H9 (cell line): ENCODE results near the gene EXPH5. TPM values are rescaled to one million over a fixed set of nuclear protein-coding genes. Genes with fewer than 3 reads are reported as not detected.

Source experiments
- DNase-seq: peaks from one replicate; pipeline ENCODE4 v3.0.0-alpha.2; 2017
- H2AFZ ChIP-seq: one replicate; pipeline ENCODE4 v1.6.1; 2013; ENCODE audit warnings: mild to moderate bottlenecking, low read length, control low read depth, moderate library complexity
- H2AK5ac ChIP-seq: 2 replicates; pipeline ENCODE4 v1.6.1; 2013; ENCODE audit warnings: low read length, control low read depth, mixed read lengths; ENCODE audit not compliant: insufficient read length
- H2BK120ac ChIP-seq: one replicate; pipeline ENCODE4 v1.6.1; 2013; ENCODE audit warnings: low read depth, mild to moderate bottlenecking, low read length, control low read depth, inconsistent platforms; ENCODE audit not compliant: poor library complexity, severe bottlenecking
- H2BK12ac ChIP-seq: 2 replicates; pipeline ENCODE4 v1.6.1; 2013; ENCODE audit warnings: low read length, control low read depth, mixed read lengths, low read depth; ENCODE audit not compliant: insufficient read length
- H2BK15ac ChIP-seq: 2 replicates; pipeline ENCODE4 v1.6.1; 2013; ENCODE audit warnings: low read depth, low read length, control low read depth
- H2BK20ac ChIP-seq: one replicate; pipeline ENCODE4 v1.6.1; 2013; ENCODE audit warnings: low read depth, mild to moderate bottlenecking, low read length, control low read depth, inconsistent platforms; ENCODE audit not compliant: poor library complexity, severe bottlenecking
- H2BK5ac ChIP-seq: 2 replicates; pipeline ENCODE4 v1.6.1; 2013; ENCODE audit warnings: low read length, control low read depth, mixed read lengths; ENCODE audit not compliant: insufficient read length
- H3K14ac ChIP-seq: 2 replicates; pipeline ENCODE4 v1.6.1; 2013; ENCODE audit warnings: low read length, control low read depth; ENCODE audit not compliant: insufficient read depth
- H3K18ac ChIP-seq: 2 replicates; pipeline ENCODE4 v1.6.1; 2013; ENCODE audit warnings: low read depth, mild to moderate bottlenecking, mixed read lengths, low read length, control low read depth; ENCODE audit not compliant: insufficient read length
- H3K23ac ChIP-seq: 2 replicates; pipeline ENCODE4 v1.6.1; 2013; ENCODE audit warnings: low read length, control low read depth, mixed read lengths, low read depth; ENCODE audit not compliant: insufficient read length
- H3K23me2 ChIP-seq: 2 replicates; pipeline ENCODE4 v1.6.1; 2013; ENCODE audit warnings: low read depth, mild to moderate bottlenecking, mixed read lengths, low read length, control low read depth; ENCODE audit not compliant: insufficient read length, poor library complexity, severe bottlenecking
- H3K27ac ChIP-seq: 2 replicates; pipeline ENCODE4 v1.5.1; 2013; ENCODE audit warnings: low read length, control low read depth, mixed read lengths, low read depth; ENCODE audit not compliant: insufficient read length
- H3K27me3 ChIP-seq: 2 replicates; pipeline ENCODE4 v1.6.1; 2013; ENCODE audit warnings: low read length, control low read depth, inconsistent platforms; ENCODE audit not compliant: insufficient read depth
- H3K4ac ChIP-seq: 2 replicates; pipeline ENCODE4 v1.6.1; 2013; ENCODE audit warnings: low read depth, mild to moderate bottlenecking, control low read depth, inconsistent platforms, low read length, moderate library complexity
- H3K4me1 ChIP-seq: 2 replicates; pipeline ENCODE4 v1.6.1; 2013; ENCODE audit warnings: low read length, control low read depth, inconsistent platforms; ENCODE audit not compliant: insufficient read depth
- H3K4me2 ChIP-seq: 2 replicates; pipeline ENCODE4 v1.6.1; 2013; ENCODE audit warnings: low read length, control low read depth, mixed read lengths; ENCODE audit not compliant: insufficient read length, insufficient read depth
- H3K56ac ChIP-seq: 2 replicates; pipeline ENCODE4 v1.6.1; 2013; ENCODE audit warnings: low read depth, mild to moderate bottlenecking, mixed read lengths, low read length, control low read depth; ENCODE audit not compliant: insufficient read length
- H3K79me1 ChIP-seq: 2 replicates; pipeline ENCODE4 v1.6.1; 2013; ENCODE audit warnings: low read depth, mild to moderate bottlenecking, moderate library complexity, low read length, control low read depth, inconsistent platforms; ENCODE audit not compliant: insufficient read depth, poor library complexity, severe bottlenecking
- H3K79me2 ChIP-seq: 2 replicates; pipeline ENCODE4 v1.6.1; 2013; ENCODE audit warnings: low read length, control low read depth, inconsistent platforms; ENCODE audit not compliant: insufficient read depth
- H3K9ac ChIP-seq: 2 replicates; pipeline ENCODE4 v1.6.1; 2013; ENCODE audit warnings: low read length, control low read depth, mixed read lengths; ENCODE audit not compliant: insufficient read length; ENCODE audit errors: extremely low read depth
- H3K9me3 ChIP-seq: one replicate; pipeline ENCODE4 v1.6.1; 2013; ENCODE audit warnings: low read depth, low read length, inconsistent platforms; ENCODE audit not compliant: control insufficient read depth
- H3T11ph ChIP-seq: one replicate; pipeline ENCODE4 v1.6.1; 2013; ENCODE audit warnings: mild to moderate bottlenecking, low read length, control low read depth, inconsistent platforms
- H4K20me1 ChIP-seq: one replicate; pipeline ENCODE4 v1.6.1; 2013; ENCODE audit not compliant: control insufficient read depth, insufficient read length, insufficient read depth
- H4K5ac ChIP-seq: 2 replicates; pipeline ENCODE4 v1.6.1; 2013; ENCODE audit warnings: low read depth, mild to moderate bottlenecking, mixed read lengths, low read length, control low read depth; ENCODE audit not compliant: insufficient read length
- H4K8ac ChIP-seq: replicated peaks from 2 replicates; pipeline ENCODE4 v1.6.1; 2013; ENCODE audit warnings: low read length, control low read depth, mixed read lengths, low read depth; ENCODE audit not compliant: insufficient read length
- H4K91ac ChIP-seq: 2 replicates; pipeline ENCODE4 v1.6.1; 2013; ENCODE audit warnings: low read depth, mild to moderate bottlenecking, moderate library complexity, mixed read lengths, low read length, control low read depth; ENCODE audit not compliant: insufficient read length
- H3K27ac Mint-ChIP-seq, 3 experiments: 2 replicates in 2 of 3; 3 replicates in 1 of 3; pipeline ENCODE4 v1.8.0; 2020 to 2021; ENCODE audit warnings: mixed read lengths in 3 of 3, mild to moderate bottlenecking in 1 of 3, moderate library complexity in 1 of 3
- H3K27me3 Mint-ChIP-seq: 2 replicates; pipeline ENCODE4 v1.8.0; 2021; ENCODE audit warnings: low read depth, mild to moderate bottlenecking, moderate library complexity, mixed read lengths
- H3K36me3 Mint-ChIP-seq, 3 experiments: 2 replicates in 2 of 3; 3 replicates in 1 of 3; pipeline ENCODE4 v1.8.0; 2020 to 2021; ENCODE audit warnings: low read depth in 3 of 3, mixed read lengths in 3 of 3; ENCODE audit not compliant: insufficient read depth in 1 of 3
- H3K4me1 Mint-ChIP-seq, 2 experiments: 2 replicates each; pipeline ENCODE4 v1.8.0; 2020; ENCODE audit warnings: mixed read lengths in 2 of 2
- H3K4me3 Mint-ChIP-seq, 2 experiments: 2 replicates in 1 of 2; 3 replicates in 1 of 2; pipeline ENCODE4 v1.8.0; 2020 to 2021; ENCODE audit warnings: mild to moderate bottlenecking in 2 of 2, mixed read lengths in 2 of 2, moderate library complexity in 1 of 2
- H3K9me3 Mint-ChIP-seq, 2 experiments: 2 replicates in 1 of 2; 3 replicates in 1 of 2; pipeline ENCODE4 v1.8.0; 2020; ENCODE audit warnings: mild to moderate bottlenecking in 2 of 2, mixed read lengths in 2 of 2, moderate library complexity in 1 of 2
- CTCF ChIP-seq: fragments of 200-600 bp; sonication (generic); conservative IDR thresholded peaks from 3 replicates; pipeline ENCODE4 v1.8.0; 2021; ENCODE audit warnings: antibody characterized with exemption, mild to moderate bottlenecking
- WGBS: extraction: QIAGEN DNeasy Blood & Tissue Kit; methylation state at CpG from one replicate; pipeline ENCODE4 v1.1.7; 2013; ENCODE audit warnings: missing lambda C conversion rate, low lambda C conversion rate, mixed read lengths; ENCODE audit not compliant: insufficient read length; ENCODE audit errors: extremely low coverage; 5-methylcytosine and 5-hydroxymethylcytosine counted together
- total RNA-seq: library from RNA; stranded (reverse); gene quantifications from 2 replicates; pipeline ENCODE4 v1.2.1, GENCODE V29; 2021

Gene EXPH5
- total RNA-seq, 1 experiment from 2014 or later = 3.1 TPM

GRCh38 chr11:108466405-108466804 is 127.2 kb downstream of the EXPH5 start:
- Histone ChIP-seq H4K20me1 (no peaks in the 10 kb centered on the region), H4K91ac (no peak overlapping the region), H3K27ac (no peak overlapping the region), H2BK20ac (no peak overlapping the region), H2BK120ac (no peak overlapping the region), H3K56ac (no peak overlapping the region), H2BK12ac (no peak overlapping the region), H3K9ac (peak overlapping the region; percentile 94), H3K23ac (no peak overlapping the region), H3K18ac (no peak overlapping the region), H3K14ac (no peak overlapping the region), H3K23me2 (peaks cover 3% of the 10 kb centered on the region), H3K79me1 (no peaks in the 10 kb centered on the region), H4K5ac (no peak overlapping the region), H3K4me1 (no peaks in the 10 kb centered on the region), H2AFZ (no peak overlapping the region), H3K4me2 (peak overlapping the region; percentile 70), H3K4ac (no peak overlapping the region), H3K9me3 (no peaks in the 10 kb centered on the region), H2AK5ac (no peak overlapping the region), H4K8ac (no peak overlapping the region), H3K27me3 (no peaks in the 10 kb centered on the region), H3K79me2 (no peaks in the 10 kb centered on the region), H2BK5ac (no peak overlapping the region), H2BK15ac (no peak overlapping the region), H3T11ph (no peak overlapping the region)
- H3K9me3 Mint-ChIP-seq = no peaks in the 10 kb centered on the region; a peak in 1 of 5 replicates
- no peaks in the 10 kb centered on the region; a peak in 2 of 7 replicates for H3K36me3 Mint-ChIP-seq
- WGBS = no CpG with 5 or more reads among the region's 7 CpGs
- DNase-seq = no peak
- H3K27ac Mint-ChIP-seq = peak overlapping the region in 1 of 3 experiments; percentile 79; a peak in 2 of 7 replicates
- peak overlapping the region; percentile 95 to 97 for H3K4me3 Mint-ChIP-seq
- TF ChIP-seq CTCF = no peak
- H3K4me1 Mint-ChIP-seq = peaks cover 0 to 3% of the 10 kb centered on the region in 2 experiments; a peak in 1 of 4 replicates
- H3K27me3 Mint-ChIP-seq = no peaks in the 10 kb centered on the region

Other genes with a start within 250 kb of the EXPH5 start
- 0.55 and 0.66 TPM in 2 replicates for gene C11orf65, start 126.2 kb downstream of the EXPH5 start, total RNA-seq
- 13.1 and 13.4 TPM in 2 replicates for gene POGLUT3, start 95.4 kb downstream of the EXPH5 start, total RNA-seq
- 46.2 and 48.3 TPM in 2 replicates for gene DDX10, start 71.3 kb upstream of the EXPH5 start, total RNA-seq